Measurements from ENCODE around the gene OCA2. TPM values are rescaled to one million over a fixed set of nuclear protein-coding genes. Genes with fewer than 3 reads are reported as not detected.

Gene OCA2
- total and polyA plus RNA-seq, 2 of the 4 experiments (the other 2 are of a cell fraction) = under 0.01 to 0.03 TPM

GRCh38 chr15:27784107-27784506 lies 315.0 kb downstream of the OCA2 start:
- Histone ChIP-seq H2BK5ac (ENCODE audit: low read depth, low read length, poor library complexity, severe bottlenecking) (no peak overlapping the region), H3K18ac (ENCODE audit: low read depth, low read length) (no peak overlapping the region), H4K5ac (ENCODE audit: low read depth, low read length) (no peak overlapping the region), H3K4me3 (ENCODE audit: insufficient read depth, low read depth, low read length) (no peak overlapping the region), H2BK20ac (ENCODE audit: low read depth, low read length) (no peak overlapping the region), H3K4me2 (ENCODE audit: low read depth, low read length) (no peak overlapping the region), H3K9me1 (ENCODE audit: insufficient read depth, low read length) (no peaks in the 10 kb centered on the region), H3K14ac (replicated peaks; ENCODE audit: low read depth, low read length) (no peak overlapping the region), H4K8ac (ENCODE audit: low read depth in 2 of 2, low read length in 2 of 2) (no peak overlapping the region), H3K79me1 (ENCODE audit: low read depth in 1 of 2, low read length in 2 of 2) (no peaks in the 10 kb centered on the region), H3K56ac (ENCODE audit: extremely low read depth, insufficient read depth, low read length) (no peak overlapping the region), H2BK15ac (ENCODE audit: low read depth, low read length) (no peak overlapping the region), H3K27ac (ENCODE audit: insufficient read depth, low read length) (no peak overlapping the region), H3K4me1 (ENCODE audit: control insufficient read depth, insufficient read depth, low read length) (no peaks in the 10 kb centered on the region), H3K4ac (ENCODE audit: low read depth, low read length) (no peak overlapping the region), H2AFZ (replicated peaks; ENCODE audit: low read length, poor library complexity) (no peak overlapping the region), H3K9me3 (ENCODE audit: control insufficient read depth, insufficient read depth, low read length) (peaks cover 14% of the 10 kb centered on the region), H3K9ac (ENCODE audit: low read depth, low read length) (no peak overlapping the region), H4K91ac (ENCODE audit: insufficient read depth, low read depth, low read length) (no peak overlapping the region), H3K36me3 (ENCODE audit: control insufficient read depth, insufficient read depth, low read length) (no peaks in the 10 kb centered on the region), H2BK120ac (ENCODE audit: low read depth, low read length) (no peak overlapping the region), H2AK5ac (ENCODE audit: low read depth, low read length) (no peak overlapping the region), H4K20me1 (ENCODE audit: insufficient read depth, low read length) (no peaks in the 10 kb centered on the region), H3K23ac (ENCODE audit: low read depth, low read length) (no peak overlapping the region), H2AK9ac (replicated peaks; ENCODE audit: low read depth, low read length, poor library complexity) (no peak overlapping the region), H3K27me3 (ENCODE audit: control insufficient read depth, insufficient read depth, low read length) (no peaks in the 10 kb centered on the region)
- BruUV-seq (replicated peaks) = no TSS peak
- dilution Hi-C loops (cut with HindIII; ENCODE audit: low sequenced_read_pairs, unreplicated experiment) = no loop called here
- ATAC-seq (ENCODE audit: low read depth) = no peak
- in situ Hi-C loops (cut with MboI; ENCODE audit: low sequenced_read_pairs) = no loop called here
- CTCF ChIA-PET = no interaction called here
- intact Hi-C loops (cut with micrococcal nuclease) = no loop called here
- POLR2A ChIA-PET (ENCODE audit: unreplicated experiment) = no interaction called here
- no peak for TF ChIP-seq MAZ (IDR thresholded peaks at IDR 0.05; ENCODE audit: borderline replicate concordance, low read depth, low read length)
- TF ChIP-seq BHLHE40 (IDR thresholded peaks at IDR 0.05; ENCODE audit: low read depth, low read length) = no peak
- no peak for TF ChIP-seq CHD1 (IDR thresholded peaks at IDR 0.05; ENCODE audit: low read depth, low read length)
- TF ChIP-seq CEBPB (IDR thresholded peaks at IDR 0.05; ENCODE audit: low read depth, low read length) = no peak
- TF ChIP-seq MXI1 (IDR thresholded peaks at IDR 0.05; ENCODE audit: borderline replicate concordance, low read depth, low read length) = no peak
- no peak for TF ChIP-seq RAD21 (IDR thresholded peaks at IDR 0.05; ENCODE audit: low read length)
- TF ChIP-seq RFX5 (IDR thresholded peaks at IDR 0.05; ENCODE audit: low read depth, low read length) = no peak
- TF ChIP-seq MAFK (IDR thresholded peaks at IDR 0.05; ENCODE audit: low read depth, low read length) = no peak
- no peak for TF ChIP-seq RCOR1 (IDR thresholded peaks at IDR 0.05; ENCODE audit: insufficient replicate concordance, low read length)
- no peak for TF ChIP-seq ELK1 (IDR thresholded peaks at IDR 0.05; ENCODE audit: borderline replicate concordance, low read depth, low read length)
- no peak for TF ChIP-seq CTCF (conservative IDR thresholded peaks at IDR 0.05; ENCODE audit: low read depth, low read length)
- no peak for TF ChIP-seq NFE2L2 (IDR thresholded peaks at IDR 0.05; ENCODE audit: low read depth, low read length)
- TF ChIP-seq USF2 (IDR thresholded peaks at IDR 0.05; ENCODE audit: low read depth, low read length) = no peak
- TF ChIP-seq FOS (IDR thresholded peaks at IDR 0.05; ENCODE audit: low read depth, low read length) = no peak
- no peak for TF ChIP-seq SMC3 (IDR thresholded peaks at IDR 0.05; ENCODE audit: low read depth, low read length)
- no peak for TF ChIP-seq POLR2A (IDR thresholded peaks at IDR 0.05; ENCODE audit: low read depth, low read length)
- no peak for DNase-seq
- WGBS, 2 experiments (ENCODE audit: extremely low coverage in 2 of 2, insufficient read length in 1 of 2) = no CpG with 5 or more reads among the region's 6 CpGs

All from IMR-90 (cell line).